22Rv1 (cell line): Measurements from ENCODE around the gene ECD.

Source experiments
- CTCF ChIP-seq: fragments of 450-650 bp; IDR thresholded peaks from 2 replicates; pipeline ENCODE4 v1.5.1; 2017; ENCODE audit warnings: mild to moderate bottlenecking
- ZFX ChIP-seq: fragments of 450-650 bp; IDR thresholded peaks from 2 replicates; pipeline ENCODE4 v1.6.1; 2017; ENCODE audit warnings: antibody characterized with exemption, borderline replicate concordance

GRCh38 chr10:73092830-73093229 lies 75.0 kb downstream of the ECD start:
- no peak for TF ChIP-seq CTCF
- no peak for TF ChIP-seq ZFX
